Caki2 (cell line): ENCODE data around the gene FANCI. TPM values are rescaled to one million over a fixed set of nuclear protein-coding genes. Genes with fewer than 3 reads are reported as not detected.

ENCODE experiments used
- DNase-seq: peaks from one replicate; pipeline ENCODE4 v3.0.0-alpha.2; 2015; ENCODE audit warnings: low read depth
- in situ Hi-C: cut with HindIII; loops from 2 replicates; pipeline ENCODE4 v1.10.0; 2016; ENCODE audit warnings: low sequenced_read_pairs, low pct_unique_long_range_greater_than_20kb, mixed read lengths
- total RNA-seq: library from RNA; depleted of rRNA; stranded (reverse); fragments of >200 nt; shearing (Covaris generic); gene quantifications from 2 replicates; pipeline ENCODE4 v1.2.3, GENCODE V29; 2014; ENCODE audit warnings: low replicate concordance

Gene FANCI
- total RNA-seq, 1 experiment from 2014 or later: 35.7 TPM

GRCh38 chr15:89325039-89325803 lies 81.4 kb downstream of the FANCI start:
- no peak for DNase-seq
- in situ Hi-C loops: no loop called here

GRCh38 chr15:89326316-89326715 lies 82.5 kb downstream of the FANCI start:
- DNase-seq: no peak
- in situ Hi-C loops: no loop called here

- in situ Hi-C loops: no loop called here
- no peak for DNase-seq
These were observed 83.3 kb downstream of the FANCI start for GRCh38 chr15:89327113-89327512.

GRCh38 chr15:89328398-89329254 lies 84.8 kb downstream of the FANCI start:
- in situ Hi-C loops: no loop called here

GRCh38 chr15:89329329-89330084 lies 85.7 kb downstream of the FANCI start:
- in situ Hi-C loops: no loop called here
- DNase-seq: no peak

More at GRCh38 chr15:89328398-89329254, 84.8 kb downstream of the FANCI start:
- no peak for DNase-seq

- in situ Hi-C loops: no loop called here
- DNase-seq: no peak
These were observed 86.3 kb downstream of the FANCI start for GRCh38 chr15:89330119-89330518.

- DNase-seq: no peak
- in situ Hi-C loops: no loop called here
These were observed 87.3 kb downstream of the FANCI start for GRCh38 chr15:89330881-89331595.

- in situ Hi-C loops: no loop called here
- no peak for DNase-seq
These were observed 88.7 kb downstream of the FANCI start for GRCh38 chr15:89332446-89332845.

GRCh38 chr15:89333011-89333860 lies 89.5 kb downstream of the FANCI start:
- in situ Hi-C loops: no loop called here
- DNase-seq: no peak

- in situ Hi-C loops: no loop called here
- no peak for DNase-seq
These were observed 90.3 kb downstream of the FANCI start for GRCh38 chr15:89333959-89334509.

- DNase-seq: peak; percentile 100
- in situ Hi-C loops: no loop called here
These were observed 90.9 kb downstream of the FANCI start, which contains the start of gene POLG for GRCh38 chr15:89334510-89335297. POLG (minus strand) TSS chr15:89334824; CDS start chr15:89333754, 1,070 bp downstream.

- DNase-seq: no peak
- in situ Hi-C loops: no loop called here
These were observed 91.7 kb downstream of the FANCI start for GRCh38 chr15:89335298-89336041.

GRCh38 chr15:89338036-89338435 lies 94.3 kb downstream of the FANCI start:
- in situ Hi-C loops: no loop called here
- no peak for DNase-seq

GRCh38 chr15:89340573-89340972 lies 96.8 kb downstream of the FANCI start:
- in situ Hi-C loops: no loop called here
- DNase-seq: no peak

- in situ Hi-C loops: no loop called here
- no peak for DNase-seq
These were observed 97.7 kb downstream of the FANCI start for GRCh38 chr15:89341316-89342005.
